Heart left ventricle (tissue), 16 donors: ENCODE measurements around the gene CEP70. TPM values are rescaled to one million over a fixed set of nuclear protein-coding genes. Genes with fewer than 3 reads are reported as not detected.

ENCODE experiments used
- ATAC-seq, 4 donors: fragments of 200-7000 bp; cut with Tn5 transposase; one replicate each; pipeline ENCODE4 v1.9.1; 2020 to 2022; ENCODE audit warnings: moderate library complexity in 4 of 4, mild to moderate bottlenecking in 3 of 4, moderate number of reproducible peaks in 1 of 4
- DNase-seq, 5 donors: peaks; one replicate each; pipeline ENCODE4 v3.0.0-alpha.2; 2020
- H3K27ac ChIP-seq, 12 donors: fragments of 200-600 bp; sonication (generic) in 4 of 12; one replicate each; pipeline versions ENCODE4 v1.5.0 to v1.8.0; 2016 to 2022; ENCODE audit warnings: mild to moderate bottlenecking in 2 of 12
- H3K27me3 ChIP-seq, 9 donors: fragments of 200-600 bp; sonication (generic) in 2 of 9; one replicate each; pipeline versions ENCODE4 v1.5.1 to v1.8.0; 2016 to 2022; ENCODE audit warnings: mild to moderate bottlenecking in 3 of 9
- H3K36me3 ChIP-seq, 9 donors: fragments of 200-600 bp; sonication (generic) in 2 of 9; one replicate each; pipeline versions ENCODE4 v1.5.0 to v1.8.0; 2018 to 2022; ENCODE audit warnings: mild to moderate bottlenecking in 2 of 9
- H3K4me1 ChIP-seq, 12 donors: fragments of 200-600 bp; sonication (generic) in 4 of 12; one replicate each; pipeline versions ENCODE4 v1.5.0 to v1.8.0; 2016 to 2022; ENCODE audit warnings: mild to moderate bottlenecking in 3 of 12
- H3K4me3 ChIP-seq, 12 donors: fragments of 200-600 bp; sonication (generic) in 4 of 12; one replicate each; pipeline versions ENCODE4 v1.5.0 to v1.8.0; 2017 to 2022; ENCODE audit warnings: mild to moderate bottlenecking in 9 of 12, moderate library complexity in 4 of 12
- H3K9me3 ChIP-seq, 12 donors: fragments of 200-600 bp; sonication (generic) in 4 of 12; one replicate each; pipeline versions ENCODE4 v1.5.0 to v1.8.0; 2016 to 2022; ENCODE audit warnings: mild to moderate bottlenecking in 1 of 12
- POLR2A ChIP-seq, 2 donors: fragments of 450-650 bp; IDR thresholded peaks; one replicate each; pipeline ENCODE4 v1.6.1; 2017; ENCODE audit warnings: antibody characterized with exemption in 2 of 2, mild to moderate bottlenecking in 2 of 2, moderate library complexity in 2 of 2
- WGBS, 4 donors: extraction: QIAGEN DNeasy Blood & Tissue Kit in 2 of 4; methylation state at CpG; one replicate each; pipeline versions ENCODE4 v1.1.5 to v1.1.7; 2013 to 2018; 5-methylcytosine and 5-hydroxymethylcytosine counted together
- intact Hi-C, 10 donors: fragments of 100-400 bp; cut with DNase I; formaldehyde crosslinking; loops; one replicate each; pipeline versions ENCODE4 v1.11.1 to v1.14.2; 2022
- polyA plus RNA-seq, 2 donors: library from polyadenylated mRNA; stranded (reverse); fragments of 200-250 nt; gene quantifications; one replicate each; pipeline ENCODE4 v1.2.3, GENCODE V29; 2013
- total RNA-seq, 9 donors: library from RNA; depleted of rRNA in 2 of 9; stranded (reverse); fragments of >200 nt in 2 of 9; fragmentation: NEBNext Ultra II Directional in 3 of 9; extraction: Animal tissue kit (Norgen Biotek cat#: 25700) in 3 of 9; gene quantifications; one replicate each; pipeline versions ENCODE4 v1.1.0 to v1.2.4, GENCODE V29; 2016 to 2023
- TF ChIP-seq, protein P1 (sequence below), 12 donors: fragments of 200-600 bp; sonication (generic) in 4 of 12; IDR thresholded peaks; one replicate each; pipeline versions ENCODE4 v1.5.0 to v1.8.0; 2018 to 2022; ENCODE audit warnings: antibody characterized with exemption in 12 of 12, mild to moderate bottlenecking in 5 of 12
- donor health status: ischemic (EF 13 %, LVEDD 7.1; RV severe dilation, severe dysfunction).
- donor health status: healthy with polysubstance abuse.
- donor health status: DM: no; HTN: yes; CAD: no.
- donor health status: DM: no; HTN: no; CAD: no.
- donor health status: ischemic (EF 25% LVEDD 6.9; RV normal size, moderate dysfunction).
- donor health status: ischemic (EF 25% LVEDD 5.7; RV mildly dilated, moderate dysfunction).
- donor health status: healthy.
- donor health status: DM: yes; HTN: yes; CAD: no.
- donor health status: ischemic (EF 35%, LVEDD 5.7; RV mildly dilated, moderate dysfunction).
- donor health status: nonischemic (EF 11% LVEDD 7.7; RV severe dilation, severe dysfunction).
- donor health status: DM: yes; HTN: yes; CAD: no.
- donor health status: PGD.
- donor health status: ischemic (EF 29% LVEDD 5.4; RV normal size, mild dysfunction).
- donor health status: nonischemic (EF 23%, LVEDD 6.1; RV moderate dilation, normal function).

The CEP70 gene
- total and polyA plus RNA-seq, 11 donors = 10.1 to 29.8 (median 22.6) TPM

DNA sequence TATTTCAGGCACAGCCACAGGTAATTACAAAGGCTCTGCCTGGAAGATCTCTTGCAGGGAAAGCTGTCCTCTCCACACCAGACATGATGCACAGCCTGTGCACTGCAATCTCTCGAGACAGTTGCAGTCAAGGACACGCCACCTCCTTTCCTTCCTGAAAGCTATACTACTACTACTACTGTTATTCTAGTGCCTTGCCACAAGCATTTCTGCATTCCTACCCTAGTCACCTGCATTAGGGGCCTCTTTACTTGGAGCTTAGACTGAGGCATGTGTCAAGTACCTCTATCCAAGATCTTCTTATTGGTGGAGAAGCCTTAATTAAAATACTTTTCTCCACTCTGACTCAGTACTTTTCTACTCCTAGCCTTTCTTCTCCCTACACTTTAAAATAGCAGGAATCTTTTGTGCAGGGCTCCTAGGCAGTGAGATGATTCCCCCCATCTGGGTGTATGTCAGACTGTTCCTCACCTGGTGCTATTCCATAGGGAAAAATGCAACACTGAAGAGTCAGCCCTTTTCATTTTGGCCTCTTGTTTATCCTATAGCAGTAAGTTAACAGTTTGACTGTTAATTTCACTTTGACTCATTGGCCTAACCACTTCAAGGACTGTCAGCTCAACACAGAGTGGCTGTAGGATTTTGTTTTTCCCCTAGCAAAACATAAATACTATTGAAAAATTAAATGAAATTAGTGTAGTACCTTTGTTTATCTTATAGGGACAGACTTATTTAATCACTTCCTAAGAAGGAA is 80.8 kb downstream of the CEP70 start:
- intact Hi-C loops = no loop called here
- TF ChIP-seq, protein P1, sequence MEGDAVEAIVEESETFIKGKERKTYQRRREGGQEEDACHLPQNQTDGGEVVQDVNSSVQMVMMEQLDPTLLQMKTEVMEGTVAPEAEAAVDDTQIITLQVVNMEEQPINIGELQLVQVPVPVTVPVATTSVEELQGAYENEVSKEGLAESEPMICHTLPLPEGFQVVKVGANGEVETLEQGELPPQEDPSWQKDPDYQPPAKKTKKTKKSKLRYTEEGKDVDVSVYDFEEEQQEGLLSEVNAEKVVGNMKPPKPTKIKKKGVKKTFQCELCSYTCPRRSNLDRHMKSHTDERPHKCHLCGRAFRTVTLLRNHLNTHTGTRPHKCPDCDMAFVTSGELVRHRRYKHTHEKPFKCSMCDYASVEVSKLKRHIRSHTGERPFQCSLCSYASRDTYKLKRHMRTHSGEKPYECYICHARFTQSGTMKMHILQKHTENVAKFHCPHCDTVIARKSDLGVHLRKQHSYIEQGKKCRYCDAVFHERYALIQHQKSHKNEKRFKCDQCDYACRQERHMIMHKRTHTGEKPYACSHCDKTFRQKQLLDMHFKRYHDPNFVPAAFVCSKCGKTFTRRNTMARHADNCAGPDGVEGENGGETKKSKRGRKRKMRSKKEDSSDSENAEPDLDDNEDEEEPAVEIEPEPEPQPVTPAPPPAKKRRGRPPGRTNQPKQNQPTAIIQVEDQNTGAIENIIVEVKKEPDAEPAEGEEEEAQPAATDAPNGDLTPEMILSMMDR (IDR thresholded peaks at IDR 0.05) = no peak
- Histone ChIP-seq H3K4me1 (peaks cover 0 to 12% (median 0%) of the 10 kb centered on the region in 12 donors), H3K4me3 (no peak overlapping the region), H3K9me3 (peaks cover 0 to 12% (median 7%) of the 10 kb centered on the region in 12 donors), H3K27ac (no peak overlapping the region), H3K27me3 (no peaks in the 10 kb centered on the region), H3K36me3 (peaks cover 0 to 12% (median 3%) of the 10 kb centered on the region in 9 donors)
- no peak for ATAC-seq
- 65 to 80% (median 67%) methylated on average over 2 of the region's 2 CpGs for WGBS, 4 donors
- no peak for DNase-seq

DNA sequence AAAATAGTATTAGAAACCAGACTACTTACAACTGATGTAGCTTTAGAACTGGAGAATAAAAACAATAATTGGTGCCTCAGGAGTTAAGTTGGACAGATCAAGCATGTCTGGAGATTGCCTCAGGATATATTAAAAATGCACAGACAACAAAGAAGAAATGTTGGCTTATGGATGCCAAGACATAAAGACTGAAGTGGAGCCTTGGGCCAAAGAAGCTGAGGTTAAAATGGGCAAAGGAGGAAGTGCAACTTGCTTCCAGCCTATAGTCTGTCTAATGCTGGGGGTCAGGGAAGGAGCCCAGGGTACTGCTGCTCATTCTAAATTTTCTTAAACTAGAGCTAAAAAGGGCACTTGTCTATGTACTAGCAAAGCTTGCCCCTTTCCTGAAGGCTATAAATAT is 82.1 kb downstream of the CEP70 start:
- H3K36me3 ChIP-seq = peaks cover 0 to 15% (median 0%) of the 10 kb centered on the region in 9 donors
- ATAC-seq (no peak), DNase-seq (no peak)
- H3K27ac ChIP-seq = no peak overlapping the region
- H3K9me3 ChIP-seq = no peaks in the 10 kb centered on the region
- H3K4me3 ChIP-seq = no peak overlapping the region
- H3K27me3 ChIP-seq = no peaks in the 10 kb centered on the region
- peaks cover 0 to 12% (median 0%) of the 10 kb centered on the region in 12 donors for H3K4me1 ChIP-seq
- TF ChIP-seq POLR2A (IDR thresholded peaks at IDR 0.05) = no peak
- TF ChIP-seq, protein P1 (IDR thresholded peaks at IDR 0.05) = no peak
- intact Hi-C loops = no loop called here

DNA sequence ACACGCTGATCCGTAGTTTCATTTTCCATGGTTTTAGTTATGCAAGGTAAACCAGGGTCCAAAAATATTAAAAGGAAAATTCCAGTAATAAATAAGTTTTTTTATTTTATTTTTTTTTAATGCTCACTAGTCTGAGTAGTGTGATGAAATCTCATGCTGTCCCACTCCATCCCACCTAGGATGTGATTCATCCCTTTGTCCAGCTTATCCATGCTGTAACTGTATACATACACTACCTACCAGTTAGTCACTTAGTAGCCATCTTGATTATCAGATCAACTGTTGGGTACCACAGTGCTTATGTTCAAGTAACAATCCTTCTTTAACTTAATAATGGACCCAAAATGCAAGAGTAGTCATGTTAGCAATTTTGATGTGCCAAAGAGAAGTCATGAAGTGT is 84.5 kb downstream of the CEP70 start:
- Histone ChIP-seq H3K9me3 (no peaks in the 10 kb centered on the region), H3K4me1 (peaks cover 0 to 12% (median 0%) of the 10 kb centered on the region in 12 donors), H3K27ac (no peak overlapping the region), H3K4me3 (no peak overlapping the region), H3K36me3 (peaks cover 0 to 23% (median under 1%) of the 10 kb centered on the region in 9 donors), H3K27me3 (no peaks in the 10 kb centered on the region)
- WGBS, 4 donors = 92 to 99% (median 98%) methylated on average over 2 of the region's 2 CpGs
- intact Hi-C loops = no loop called here
- ATAC-seq = no peak
- no peak for DNase-seq
- TF ChIP-seq POLR2A (IDR thresholded peaks at IDR 0.05) = no peak
- TF ChIP-seq, protein P1 (IDR thresholded peaks at IDR 0.05) = no peak

DNA sequence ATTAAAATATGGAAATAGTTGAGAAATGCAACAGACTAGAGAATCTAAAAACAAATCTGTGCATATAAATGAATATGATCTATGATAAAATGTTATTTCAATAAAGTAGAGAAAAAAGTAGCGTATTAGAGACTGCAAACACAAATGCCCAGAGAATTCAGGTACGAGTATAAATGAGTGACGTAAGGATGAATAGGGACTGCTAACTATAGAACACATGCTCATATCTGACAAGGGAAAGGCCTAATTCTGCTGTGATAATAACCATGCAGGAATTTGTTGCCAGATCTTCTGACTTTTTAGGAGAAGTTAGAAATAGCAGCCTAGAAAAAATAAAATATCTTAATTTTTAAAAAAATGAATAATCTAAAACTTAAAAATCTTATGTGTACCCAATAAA is 86.5 kb downstream of the CEP70 start:
- 56 to 78% (median 73%) methylated on average over 3 of the region's 3 CpGs for WGBS, 4 donors

More for the DNA sequence above, 86.5 kb downstream of the CEP70 start:
- H3K27ac ChIP-seq = no peak overlapping the region
- TF ChIP-seq, protein P1 (IDR thresholded peaks at IDR 0.05) = no peak
- TF ChIP-seq POLR2A (IDR thresholded peaks at IDR 0.05) = no peak
- no peaks in the 10 kb centered on the region for H3K9me3 ChIP-seq
- DNase-seq (no peak), ATAC-seq (peak in 2 of 4 donors; percentile 53 to 63)
- H3K36me3 ChIP-seq = peaks cover 0 to 29% (median 4%) of the 10 kb centered on the region in 9 donors
- H3K4me3 ChIP-seq = no peak overlapping the region
- intact Hi-C loops = no loop called here
- H3K27me3 ChIP-seq = no peaks in the 10 kb centered on the region
- H3K4me1 ChIP-seq = peaks cover 0 to 6% (median 0%) of the 10 kb centered on the region in 12 donors
